ENCODE data around the gene PRKAR2B. TPM values are rescaled to one million over a fixed set of nuclear protein-coding genes. Genes with fewer than 3 reads are reported as not detected.

PRKAR2B gene
- polyA plus RNA-seq, 6 donors from 2014 or later, result 1.1 to 4.9 (median 2.7) TPM; not detected in 1

DNA sequence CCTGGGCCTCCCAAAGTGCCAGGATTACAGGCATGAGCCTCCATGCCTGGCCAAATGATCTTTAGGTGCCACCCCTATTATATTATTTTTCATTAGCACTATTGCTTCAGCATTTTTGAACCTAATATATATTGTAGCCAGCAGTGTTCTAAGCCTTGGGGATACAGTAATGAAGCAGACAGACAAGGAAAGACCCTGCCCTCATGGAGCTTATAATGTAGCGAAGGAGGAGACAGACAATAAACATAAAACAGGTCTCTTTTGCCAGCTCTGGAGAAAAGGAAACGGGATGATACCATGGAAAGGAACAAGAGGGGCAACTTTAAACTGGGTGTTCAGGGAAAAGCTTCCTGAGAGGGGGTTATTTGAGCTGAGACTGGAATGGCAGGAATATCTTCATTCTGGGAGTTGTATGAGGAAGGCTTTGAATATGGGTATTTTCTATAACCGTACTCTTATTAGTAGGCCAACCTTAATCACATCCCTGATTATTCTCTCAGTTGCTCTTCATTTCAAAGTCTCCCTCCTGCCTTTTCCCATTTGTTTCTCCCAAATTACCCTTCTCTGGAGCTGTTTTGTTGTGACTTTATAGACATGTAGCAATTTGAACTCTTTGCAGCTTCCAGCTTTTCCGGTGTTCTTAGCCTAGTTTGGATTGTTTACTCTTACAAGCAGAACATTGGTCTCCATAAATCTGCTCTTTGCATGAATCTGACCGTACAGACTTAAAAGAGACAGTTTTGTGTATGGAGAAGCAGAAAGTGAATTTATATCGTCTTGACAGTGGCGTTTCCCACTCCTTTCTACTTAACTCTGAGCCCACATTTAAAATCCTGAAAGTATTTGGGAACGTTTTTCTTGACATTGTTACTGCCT, 19.0 kb downstream of the PRKAR2B start:
- peaks cover 0 to 6% (median 4%) of the 10 kb centered on the region in 3 donors for H3K27me3 Mint-ChIP-seq
- no peaks in the 10 kb centered on the region for H3K9me3 Mint-ChIP-seq
- no peaks in the 10 kb centered on the region for H3K4me1 Mint-ChIP-seq
- no peak overlapping the region for H3K27ac Mint-ChIP-seq
- H3K4me3 Mint-ChIP-seq, result no peak overlapping the region
- no peaks in the 10 kb centered on the region for H3K36me3 Mint-ChIP-seq
- DNase-seq (no peak), ATAC-seq (ENCODE audit: low read depth in 2 of 2) (no peak)

DNA sequence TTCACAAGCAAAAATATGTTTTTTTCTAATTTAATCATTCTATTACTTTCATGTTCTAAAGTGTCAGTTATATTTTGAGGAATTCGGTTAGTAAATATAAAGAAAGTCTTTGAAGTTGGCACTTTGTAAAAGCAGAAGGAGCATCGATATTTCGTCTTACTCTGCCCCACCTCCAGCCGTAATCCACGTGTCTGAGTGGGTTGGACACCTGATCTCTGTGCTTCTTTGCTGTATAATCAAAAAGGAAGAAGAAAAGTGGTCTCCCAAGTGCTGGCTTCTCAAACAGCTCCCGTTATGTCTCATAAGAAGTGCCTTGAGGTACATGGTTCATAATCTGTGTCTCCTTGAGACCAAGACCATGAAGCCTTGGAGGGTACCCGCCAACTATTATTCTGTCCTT, 19.8 kb downstream of the PRKAR2B start:
- Mint-ChIP-seq H3K4me1 (peaks cover 0 to 3% (median 1%) of the 10 kb centered on the region in 3 donors), H3K9me3 (no peaks in the 10 kb centered on the region), H3K4me3 (no peak overlapping the region), H3K36me3 (no peaks in the 10 kb centered on the region), H3K27me3 (peaks cover 0 to 6% (median 4%) of the 10 kb centered on the region in 3 donors), H3K27ac (no peak overlapping the region)
- ATAC-seq (ENCODE audit: low read depth in 2 of 2) (no peak), DNase-seq (no peak)

GRCh38 chr7:107065929-107066247, 21.4 kb downstream of the PRKAR2B start:
- ATAC-seq (ENCODE audit: low read depth in 2 of 2) (no peak), DNase-seq (no peak)
- H3K27me3 Mint-ChIP-seq, result peaks cover 0 to 6% (median 4%) of the 10 kb centered on the region in 3 donors
- no peaks in the 10 kb centered on the region for H3K9me3 Mint-ChIP-seq
- peaks cover 0 to 5% (median 3%) of the 10 kb centered on the region in 3 donors for H3K4me1 Mint-ChIP-seq
- H3K4me3 Mint-ChIP-seq, result no peak overlapping the region
- H3K27ac Mint-ChIP-seq, result no peak overlapping the region
- H3K36me3 Mint-ChIP-seq, result no peaks in the 10 kb centered on the region

DNA sequence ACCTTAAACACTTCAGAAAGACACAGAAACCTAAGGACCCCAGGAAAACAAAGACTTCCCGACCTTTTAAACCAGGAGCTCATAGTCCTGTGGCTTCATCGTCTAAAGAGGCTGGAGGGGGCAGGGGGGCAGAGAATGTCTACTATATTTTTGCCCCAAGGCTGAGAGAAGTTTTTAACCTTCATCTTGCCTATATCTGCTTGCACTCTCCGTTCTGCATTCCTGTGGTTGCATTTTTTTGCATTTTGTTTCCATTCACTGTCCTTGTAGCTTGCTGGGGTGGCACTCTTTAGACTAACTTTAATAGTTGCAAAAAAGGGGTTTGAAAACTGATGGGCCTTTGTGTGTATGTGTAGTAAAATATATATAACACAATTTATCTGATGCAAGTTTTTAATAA, 23.7 kb downstream of the PRKAR2B start:
- Mint-ChIP-seq H3K4me1 (peaks cover 0 to 5% (median 3%) of the 10 kb centered on the region in 3 donors), H3K4me3 (no peak overlapping the region), H3K9me3 (no peaks in the 10 kb centered on the region), H3K27ac (no peak overlapping the region), H3K36me3 (no peaks in the 10 kb centered on the region), H3K27me3 (peaks cover 0 to 4% (median 0%) of the 10 kb centered on the region in 3 donors)
- ATAC-seq (ENCODE audit: low read depth in 2 of 2) (no peak), DNase-seq (no peak)

DNA sequence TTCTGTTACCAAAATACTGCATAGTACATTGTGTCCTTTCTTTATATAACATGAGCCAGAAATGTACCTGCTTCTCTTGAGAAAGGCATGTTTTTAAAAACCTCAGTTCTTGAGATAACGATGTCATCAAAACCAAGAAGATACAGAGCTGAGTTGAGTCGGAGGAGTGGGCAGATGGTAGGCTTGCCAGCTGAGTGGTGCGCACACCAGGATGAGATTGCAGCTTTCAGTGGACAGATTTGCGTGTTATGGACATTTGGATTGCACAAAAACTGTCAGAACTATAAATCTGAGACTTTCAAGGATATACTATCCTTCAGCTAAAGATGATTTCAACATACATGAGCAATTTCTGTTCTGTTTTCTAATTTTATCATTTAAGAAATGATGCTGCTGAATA, 25.0 kb downstream of the PRKAR2B start:
- DNase-seq (no peak), ATAC-seq (ENCODE audit: low read depth in 2 of 2) (no peak)
- peak overlapping the region in 1 of 8 donors; percentile 15 for H3K4me3 Mint-ChIP-seq
- no peaks in the 10 kb centered on the region for H3K9me3 Mint-ChIP-seq
- peak overlapping the region in 1 of 6 donors; percentile 71 for H3K27ac Mint-ChIP-seq
- peaks cover 0 to 5% (median 3%) of the 10 kb centered on the region in 3 donors for H3K4me1 Mint-ChIP-seq
- no peaks in the 10 kb centered on the region for H3K36me3 Mint-ChIP-seq
- no peaks in the 10 kb centered on the region for H3K27me3 Mint-ChIP-seq

DNA sequence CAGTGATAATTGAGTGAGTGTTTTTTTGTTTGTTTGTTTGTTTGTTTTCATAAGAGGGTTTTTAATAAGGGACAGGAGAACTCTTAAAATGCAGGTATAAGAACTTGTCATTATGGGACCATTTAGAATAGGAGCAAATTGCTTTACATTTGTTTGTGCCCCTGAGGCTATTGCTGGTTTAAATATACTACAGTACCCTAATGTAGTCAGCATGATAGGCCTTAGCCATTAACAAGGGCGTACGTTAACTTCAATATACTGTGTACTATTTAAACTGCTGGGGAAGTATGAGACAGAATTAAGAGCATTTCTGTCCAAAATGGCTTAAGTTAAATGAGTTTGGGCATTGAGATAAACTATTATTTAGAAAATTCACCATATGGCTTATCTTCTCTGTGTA, 26.2 kb downstream of the PRKAR2B start:
- no peak for ATAC-seq (ENCODE audit: low read depth in 2 of 2)
- no peaks in the 10 kb centered on the region for H3K36me3 Mint-ChIP-seq
- peaks cover 0 to 5% (median 3%) of the 10 kb centered on the region in 3 donors for H3K4me1 Mint-ChIP-seq

DNA sequence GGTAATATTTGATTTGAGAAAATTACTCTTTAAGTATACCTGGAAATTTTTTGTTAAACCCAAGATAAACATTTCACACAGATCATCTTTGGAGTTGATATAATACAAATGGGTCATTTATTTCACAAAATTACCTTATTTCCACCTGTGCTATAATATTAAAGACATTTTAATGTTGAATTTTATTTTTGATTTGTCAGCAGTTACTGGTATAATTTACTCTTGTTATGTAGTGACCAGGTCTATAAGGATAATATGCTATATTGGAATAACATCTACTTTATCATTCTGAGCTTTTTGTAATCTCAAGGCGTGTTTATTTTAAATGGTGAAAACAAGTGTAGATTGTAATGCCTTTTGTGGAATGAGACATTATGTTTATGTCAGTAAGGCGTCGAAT, 26.6 kb downstream of the PRKAR2B start:
- no peak overlapping the region for H3K4me3 Mint-ChIP-seq

More for the DNA sequence above, 26.2 kb downstream of the PRKAR2B start:
- Mint-ChIP-seq H3K27me3 (no peaks in the 10 kb centered on the region), H3K4me3 (no peak overlapping the region), H3K9me3 (no peaks in the 10 kb centered on the region), H3K27ac (no peak overlapping the region)
- DNase-seq, result no peak

GRCh38 chr7:107072133-107072532, 27.6 kb downstream of the PRKAR2B start:
- Mint-ChIP-seq H3K9me3 (no peaks in the 10 kb centered on the region), H3K36me3 (no peaks in the 10 kb centered on the region), H3K27me3 (no peaks in the 10 kb centered on the region), H3K4me3 (no peak overlapping the region), H3K4me1 (peaks cover 0 to 5% (median 3%) of the 10 kb centered on the region in 3 donors), H3K27ac (no peak overlapping the region)
- no peak for ATAC-seq (ENCODE audit: low read depth in 2 of 2)
- no peak for DNase-seq

More for the DNA sequence above, 26.6 kb downstream of the PRKAR2B start:
- Mint-ChIP-seq H3K27me3 (no peaks in the 10 kb centered on the region), H3K9me3 (no peaks in the 10 kb centered on the region), H3K4me1 (peaks cover 0 to 5% (median 3%) of the 10 kb centered on the region in 3 donors), H3K36me3 (no peaks in the 10 kb centered on the region), H3K27ac (no peak overlapping the region)
- DNase-seq (no peak), ATAC-seq (ENCODE audit: low read depth in 2 of 2) (no peak)

- DNase-seq (no peak), ATAC-seq (ENCODE audit: low read depth in 2 of 2) (no peak)
- Mint-ChIP-seq H3K27me3 (no peaks in the 10 kb centered on the region), H3K9me3 (no peaks in the 10 kb centered on the region), H3K4me1 (no peaks in the 10 kb centered on the region), H3K27ac (no peak overlapping the region), H3K36me3 (no peaks in the 10 kb centered on the region), H3K4me3 (no peak overlapping the region)
These were observed 31.5 kb downstream of the PRKAR2B start for GRCh38 chr7:107075863-107076574.

- no peaks in the 10 kb centered on the region for H3K36me3 Mint-ChIP-seq
- ATAC-seq (ENCODE audit: low read depth in 2 of 2) (no peak), DNase-seq (no peak)
- H3K27me3 Mint-ChIP-seq, result no peaks in the 10 kb centered on the region
- peak overlapping the region in 1 of 6 donors; percentile 57 for H3K27ac Mint-ChIP-seq
- no peaks in the 10 kb centered on the region for H3K9me3 Mint-ChIP-seq
- no peaks in the 10 kb centered on the region for H3K4me1 Mint-ChIP-seq
- H3K4me3 Mint-ChIP-seq, result no peak overlapping the region
These were observed 32.5 kb downstream of the PRKAR2B start for GRCh38 chr7:107076781-107077698.

DNA sequence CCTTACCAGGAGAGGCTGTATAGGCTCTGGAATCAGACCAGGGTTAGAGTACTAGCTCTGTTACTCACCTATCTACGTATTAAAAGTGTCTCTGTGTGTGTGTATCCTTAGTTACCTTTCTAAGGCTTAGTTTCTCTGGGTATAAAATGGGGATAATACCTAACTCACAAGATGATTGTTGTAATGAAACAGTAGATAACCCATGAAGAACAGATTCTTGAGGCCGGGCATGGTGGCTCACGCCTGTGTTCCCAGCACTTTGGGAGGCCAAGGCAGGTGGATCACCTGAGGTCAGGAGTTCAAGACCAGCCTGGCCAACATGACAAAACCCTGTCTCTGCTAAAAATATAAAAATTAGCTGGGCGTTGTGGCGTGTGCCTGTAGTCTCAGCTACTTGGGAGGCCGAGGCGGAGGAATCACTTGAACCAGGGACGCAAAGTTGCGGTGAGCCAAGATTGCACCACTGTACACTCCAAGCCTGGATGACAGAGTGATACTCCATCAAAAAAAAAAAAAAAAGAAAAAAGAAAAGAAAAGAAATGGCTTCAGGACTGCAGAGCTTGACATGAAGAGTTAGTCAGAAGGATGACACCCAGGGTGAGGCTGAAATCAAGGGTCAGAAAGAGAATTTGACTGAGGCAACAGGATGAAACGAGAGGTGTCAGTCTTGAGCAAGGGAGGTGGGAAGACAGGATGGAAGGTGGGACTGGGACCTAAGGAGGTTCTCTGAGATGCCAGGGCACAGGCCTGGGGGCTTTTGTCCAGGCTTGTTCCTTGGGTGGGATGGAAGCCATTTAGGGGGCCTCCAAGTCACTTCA, 33.4 kb downstream of the PRKAR2B start:
- Mint-ChIP-seq H3K4me1 (no peaks in the 10 kb centered on the region), H3K36me3 (no peaks in the 10 kb centered on the region), H3K4me3 (no peak overlapping the region), H3K27ac (peak overlapping the region in 1 of 6 donors; percentile 79), H3K9me3 (no peaks in the 10 kb centered on the region), H3K27me3 (no peaks in the 10 kb centered on the region)
- no peak for ATAC-seq (ENCODE audit: low read depth in 2 of 2)
- no peak for DNase-seq

- Mint-ChIP-seq H3K4me3 (no peak overlapping the region), H3K4me1 (no peaks in the 10 kb centered on the region), H3K9me3 (no peaks in the 10 kb centered on the region), H3K36me3 (no peaks in the 10 kb centered on the region), H3K27me3 (no peaks in the 10 kb centered on the region), H3K27ac (no peak overlapping the region)
- no peak for ATAC-seq (ENCODE audit: low read depth in 2 of 2)
- DNase-seq, result no peak
These were observed 34.0 kb downstream of the PRKAR2B start for GRCh38 chr7:107078517-107078966.
